ENCODE measurements around the gene RGL3. TPM values are rescaled to one million over a fixed set of nuclear protein-coding genes. Genes with fewer than 3 reads are reported as not detected.
"Not testable (repeated sequence)": the region's sequence is repeated elsewhere in the genome, so short reads cannot be mapped to it uniquely, and the experiment has no call there.

Gene RGL3
- total RNA-seq, 2 experiments from 2014 or later: not detected

DNA sequence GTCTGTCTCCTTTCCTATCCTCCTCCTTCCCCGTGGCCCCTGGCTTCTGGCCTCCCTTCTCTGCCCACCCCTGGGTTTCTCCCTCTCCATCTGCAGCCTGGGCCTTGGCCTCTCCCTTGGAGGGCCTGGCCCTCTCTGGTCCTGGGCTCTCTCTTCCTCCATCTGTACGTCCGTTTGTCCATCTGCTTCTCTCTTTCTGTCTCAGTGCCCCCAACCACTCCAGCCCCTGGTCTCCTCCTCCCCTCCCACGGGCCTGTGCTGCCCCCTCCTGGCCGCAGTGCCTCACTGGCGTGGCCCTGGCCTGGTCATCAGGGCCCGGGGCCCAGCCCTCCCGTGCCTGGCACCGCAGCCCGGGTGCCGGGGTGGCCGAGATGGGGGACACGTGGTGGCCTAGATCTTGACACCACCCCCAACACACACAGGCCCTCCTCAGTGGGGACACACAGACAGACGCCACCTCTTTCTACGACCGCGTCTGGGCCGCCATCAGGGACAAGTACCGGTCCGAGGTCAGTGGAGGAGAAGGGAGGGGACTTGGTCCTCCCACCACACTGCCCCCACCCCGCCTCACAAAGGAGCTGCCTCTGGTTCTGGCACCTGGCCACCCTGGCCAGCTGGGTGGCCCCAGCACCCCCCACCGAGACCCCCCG lies 27.7 kb upstream of the RGL3 start:
- POLR2A ChIA-PET: interaction anchor here (1.0 to 1.1 kb wide), 2 partner anchors 12 to 71 kb away, joined by 3 to 4 read pairs; partner anchors contain the start of genes ODAD3 and PRKCSH
- Mint-ChIP-seq H3K9me3 (no peaks in the 10 kb centered on the region), H3K27ac (no peak overlapping the region)

GRCh38 chr19:11446271-11446651 lies 27.1 kb upstream of the RGL3 start:
- Mint-ChIP-seq H3K9me3 (no peaks in the 10 kb centered on the region), H3K36me3 (ENCODE audit: low read depth) (peaks cover 43% of the 10 kb centered on the region), H3K4me1 (no peaks in the 10 kb centered on the region), H3K27me3 (no peaks in the 10 kb centered on the region), H3K4me3 (no peak overlapping the region), H3K27ac (no peak overlapping the region)
- no peak for DNase-seq
- CTCF ChIA-PET: interaction anchor here (1.6 to 2.2 kb wide), 2 partner anchors 36 to 66 kb away, joined by 5 to 9 read pairs; no protein-coding TSS in a partner anchor
- POLR2A ChIA-PET: interaction anchor here (1.1 kb wide), 1 partner anchor 11 kb away, joined by 3 read pairs; the partner anchor contains the start of genes ODAD3 and PRKCSH

More for the DNA sequence above, 27.7 kb upstream of the RGL3 start:
- Mint-ChIP-seq H3K4me1 (no peaks in the 10 kb centered on the region), H3K36me3 (ENCODE audit: low read depth) (peaks cover 39% of the 10 kb centered on the region), H3K27me3 (no peaks in the 10 kb centered on the region), H3K4me3 (no peak overlapping the region)
- CTCF ChIA-PET: interaction anchor here (1.3 to 2.2 kb wide), 2 partner anchors 9 to 36 kb away, joined by 3 to 5 read pairs; no protein-coding TSS in a partner anchor
- peak; percentile 43 for DNase-seq

GRCh38 chr19:11445141-11445540 lies 26.0 kb upstream of the RGL3 start:
- CTCF ChIA-PET: interaction anchor here (1.6 kb wide), 1 partner anchor 64 kb away, joined by 9 read pairs; no protein-coding TSS in a partner anchor
- no peak overlapping the region for H3K27ac Mint-ChIP-seq
- no peaks in the 10 kb centered on the region for H3K27me3 Mint-ChIP-seq
- DNase-seq: no peak
- peaks cover 47% of the 10 kb centered on the region for H3K36me3 Mint-ChIP-seq (ENCODE audit: low read depth)
- H3K9me3 Mint-ChIP-seq: no peaks in the 10 kb centered on the region
- no peak overlapping the region for H3K4me3 Mint-ChIP-seq
- H3K4me1 Mint-ChIP-seq: peaks cover 4% of the 10 kb centered on the region
- POLR2A ChIA-PET: no interaction called here

DNA sequence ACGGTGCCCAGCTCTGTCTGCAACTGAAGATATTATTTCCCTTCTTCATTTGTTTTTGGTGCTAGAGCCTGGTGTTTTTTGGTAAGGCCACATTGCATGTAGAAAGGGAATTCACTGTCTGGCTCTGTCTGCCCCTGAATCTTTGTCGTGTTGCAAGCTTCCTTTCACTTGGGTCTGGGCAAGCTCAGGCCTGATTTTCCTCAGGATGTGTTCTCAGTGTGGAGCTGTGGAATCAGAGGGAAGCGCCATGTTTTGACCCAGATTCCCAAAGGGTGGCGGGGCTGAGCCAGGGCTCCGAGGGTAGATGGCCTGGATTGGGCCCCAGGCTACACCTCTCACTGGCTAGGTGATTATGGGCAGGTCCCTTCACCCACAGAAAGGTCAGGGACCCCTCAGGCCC lies 24.9 kb upstream of the RGL3 start:
- Mint-ChIP-seq H3K27ac (no peak overlapping the region), H3K27me3 (no peaks in the 10 kb centered on the region), H3K9me3 (no peaks in the 10 kb centered on the region), H3K4me1 (peaks cover 4% of the 10 kb centered on the region), H3K36me3 (ENCODE audit: low read depth) (peaks cover 41% of the 10 kb centered on the region), H3K4me3 (no peak overlapping the region)
- CTCF ChIA-PET: interaction anchor here (0.5 to 1.3 kb wide), 4 partner anchors 9 to 1860 kb away, joined by 3 to 9 read pairs (median 6); partner anchors contain the start of genes ODAD3 and PRKCSH
- POLR2A ChIA-PET: interaction anchor here (1.3 kb wide), 1 partner anchor 63 kb away, joined by 5 read pairs; no protein-coding TSS in a partner anchor
- no peak for DNase-seq

DNA sequence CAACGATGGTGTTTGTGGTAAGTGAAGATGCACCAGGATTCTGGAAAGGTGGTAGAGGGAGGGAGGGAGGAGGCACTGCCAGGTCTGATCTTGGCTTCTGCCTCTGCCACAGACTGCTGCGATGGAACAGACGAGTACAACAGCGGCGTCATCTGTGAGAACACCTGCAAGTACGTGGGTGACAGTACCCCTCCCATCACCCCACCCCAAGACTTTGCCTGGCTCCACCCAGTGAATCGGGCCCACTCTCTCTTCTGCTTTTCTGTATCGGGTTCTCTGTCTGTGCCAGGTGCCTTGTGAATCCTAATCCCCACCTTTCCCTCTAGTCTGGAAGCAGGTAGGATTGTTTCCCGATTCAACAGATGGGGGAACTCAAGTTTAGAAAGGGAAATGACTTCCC lies 18.8 kb upstream of the RGL3 start:
- Mint-ChIP-seq H3K9me3 (no peaks in the 10 kb centered on the region), H3K27me3 (no peaks in the 10 kb centered on the region), H3K36me3 (ENCODE audit: low read depth) (peaks cover 44% of the 10 kb centered on the region), H3K4me1 (peaks cover 28% of the 10 kb centered on the region), H3K4me3 (no peak overlapping the region), H3K27ac (no peak overlapping the region)
- ChIA-PET CTCF (interaction anchor here (1.3 to 1.5 kb wide), 2 partner anchors 10 to 45 kb away, joined by 3 to 5 read pairs; no protein-coding TSS in a partner anchor), POLR2A (no interaction called here)
- DNase-seq: no peak

- DNase-seq: peak; percentile 28
- POLR2A ChIA-PET: interaction anchor here (1.0 to 2.3 kb wide), 10 partner anchors 10 to 92 kb away, joined by 3 to 7 read pairs (median 4); partner anchors contain the start of genes ECSIT, SWSAP1 and TMEM205
- H3K4me3 Mint-ChIP-seq: peak overlapping the region; percentile 99
These were observed 16.8 kb upstream of the RGL3 start for GRCh38 chr19:11435833-11436313.

GRCh38 chr19:11435057-11435832 lies 16.1 kb upstream of the RGL3 start, which contains the start of the genes ODAD3 and PRKCSH:
Gene ODAD3, minus strand, starts transcription at chr19:11435121. Its CDS starts 105 bp downstream, at chr19:11435016.
Gene PRKCSH, plus strand, starts transcription at chr19:11435635. Its CDS starts 483 bp downstream, at chr19:11436118.
- DNase-seq: peak; percentile 99
- H3K4me1 Mint-ChIP-seq: peaks cover 24% of the 10 kb centered on the region
- peak within 1 kb of the TSS; percentile 93 for H3K27ac Mint-ChIP-seq
- no peaks in the 10 kb centered on the region for H3K9me3 Mint-ChIP-seq
- ChIA-PET POLR2A (interaction anchor here (0.6 to 2.3 kb wide), 10 partner anchors 11 to 93 kb away, joined by 3 to 7 read pairs (median 3); partner anchors contain the start of genes ECSIT, SWSAP1 and TMEM205), CTCF (interaction anchor here (0.6 to 2.0 kb wide), 14 partner anchors 8 to 125 kb away, joined by 3 to 18 read pairs (median 5); partner anchors contain the start of genes EPOR, RAB3D and SWSAP1)
- H3K4me3 Mint-ChIP-seq: peak within 1 kb of the TSS; percentile 99
- H3K27me3 Mint-ChIP-seq: peaks cover 1% of the 10 kb centered on the region
- peaks cover 24% of the 10 kb centered on the region for H3K36me3 Mint-ChIP-seq (ENCODE audit: low read depth)

More at GRCh38 chr19:11435833-11436313, 16.8 kb upstream of the RGL3 start:
- Mint-ChIP-seq H3K27me3 (no peaks in the 10 kb centered on the region), H3K27ac (peak overlapping the region; percentile 93), H3K36me3 (ENCODE audit: low read depth) (peaks cover 28% of the 10 kb centered on the region), H3K9me3 (no peaks in the 10 kb centered on the region), H3K4me1 (peaks cover 25% of the 10 kb centered on the region)
- CTCF ChIA-PET: interaction anchor here (0.9 to 2.0 kb wide), 12 partner anchors 8 to 125 kb away, joined by 3 to 18 read pairs (median 6); partner anchors contain the start of genes EPOR, RAB3D and SWSAP1

DNA sequence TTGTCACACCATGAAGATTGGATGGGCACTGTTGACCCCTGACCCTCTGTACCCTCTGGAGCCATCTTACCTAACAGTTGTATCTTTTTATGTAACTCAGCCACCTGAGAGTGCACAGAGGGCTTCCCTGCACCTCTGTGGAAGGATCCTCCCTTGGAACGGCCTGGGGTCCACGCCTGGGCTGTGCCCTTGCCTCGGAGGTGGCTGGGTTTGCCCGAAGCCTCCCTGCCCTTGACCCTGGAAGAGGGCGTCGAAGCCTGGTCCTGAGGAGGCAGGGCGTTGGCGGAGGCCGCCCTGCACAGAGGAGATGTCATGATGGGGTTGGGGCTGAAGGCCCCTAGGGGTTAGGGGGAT lies 15.6 kb upstream of the RGL3 start:
- CTCF ChIA-PET: interaction anchor here (0.6 to 2.0 kb wide), 14 partner anchors 9 to 126 kb away, joined by 3 to 18 read pairs (median 5); partner anchors contain the start of genes EPOR, RAB3D and SWSAP1
- Mint-ChIP-seq H3K4me3 (peak overlapping the region; percentile 99), H3K4me1 (peaks cover 24% of the 10 kb centered on the region), H3K27me3 (peaks cover 2% of the 10 kb centered on the region), H3K9me3 (no peaks in the 10 kb centered on the region), H3K27ac (peak overlapping the region; percentile 93), H3K36me3 (ENCODE audit: low read depth) (peaks cover 24% of the 10 kb centered on the region)
- no peak for DNase-seq
- POLR2A ChIA-PET: interaction anchor here (0.6 to 1.4 kb wide), 8 partner anchors 11 to 94 kb away, joined by 3 to 7 read pairs (median 3); partner anchors contain the start of genes ECSIT and TMEM205

- CTCF ChIA-PET, POLR2A ChIA-PET: not testable (repeated sequence)
- H3K4me1 Mint-ChIP-seq: peaks cover 24% of the 10 kb centered on the region
These were observed 14.4 kb upstream of the RGL3 start for GRCh38 chr19:11433526-11433925.

GRCh38 chr19:11426656-11427055 lies 7.5 kb upstream of the RGL3 start:
- H3K4me3 Mint-ChIP-seq: no peak overlapping the region
- H3K27ac Mint-ChIP-seq: no peak overlapping the region
- POLR2A ChIA-PET: no interaction called here
- no peaks in the 10 kb centered on the region for H3K36me3 Mint-ChIP-seq (ENCODE audit: low read depth)
- peaks cover 21% of the 10 kb centered on the region for H3K4me1 Mint-ChIP-seq
- no peaks in the 10 kb centered on the region for H3K9me3 Mint-ChIP-seq
- DNase-seq: no peak
- CTCF ChIA-PET: interaction anchor here (0.6 to 1.2 kb wide), 2 partner anchors 9 to 137 kb away, joined by 3 read pairs; partner anchors contain the start of genes ODAD3 and PRKCSH
- peaks cover 24% of the 10 kb centered on the region for H3K27me3 Mint-ChIP-seq

More at GRCh38 chr19:11433526-11433925, 14.4 kb upstream of the RGL3 start:
- H3K36me3 Mint-ChIP-seq (ENCODE audit: low read depth): peaks cover 21% of the 10 kb centered on the region
- H3K4me3 Mint-ChIP-seq, DNase-seq, H3K9me3 Mint-ChIP-seq, H3K27me3 Mint-ChIP-seq, H3K27ac Mint-ChIP-seq: not testable (repeated sequence)

- Mint-ChIP-seq H3K4me3 (no peak overlapping the region), H3K4me1 (peaks cover 29% of the 10 kb centered on the region), H3K9me3 (no peaks in the 10 kb centered on the region), H3K36me3 (ENCODE audit: low read depth) (no peaks in the 10 kb centered on the region), H3K27ac (no peak overlapping the region), H3K27me3 (peaks cover 32% of the 10 kb centered on the region)
- CTCF ChIA-PET: interaction anchor here (0.6 to 1.2 kb wide), 2 partner anchors 9 to 136 kb away, joined by 3 read pairs; partner anchors contain the start of genes ODAD3 and PRKCSH
- POLR2A ChIA-PET: no interaction called here
- DNase-seq: no peak
These were observed 6.8 kb upstream of the RGL3 start for GRCh38 chr19:11425719-11426457.
